Ishikawa (cell line): ENCODE data around the gene SOX14.

Source experiments
- CEBPB ChIP-seq: IDR thresholded peaks from 2 replicates; pipeline ENCODE4 v1.6.1; 2012
- CREB1 ChIP-seq: IDR thresholded peaks from 2 replicates; pipeline ENCODE4 v1.6.1; 2012; ENCODE audit warnings: low read depth
- EGR1 ChIP-seq: IDR thresholded peaks from 2 replicates; pipeline ENCODE4 v1.6.1; 2012
- EP300 ChIP-seq: IDR thresholded peaks from 2 replicates; pipeline ENCODE4 v1.6.1; 2012; ENCODE audit warnings: borderline replicate concordance
- FOXM1 ChIP-seq: IDR thresholded peaks from 2 replicates; pipeline ENCODE4 v1.6.1; 2012; ENCODE audit warnings: low read depth, borderline replicate concordance
- MAX ChIP-seq: IDR thresholded peaks from 2 replicates; pipeline ENCODE4 v1.6.1; 2012
- NFIC ChIP-seq: IDR thresholded peaks from 2 replicates; pipeline ENCODE4 v1.6.1; 2012
- RAD21 ChIP-seq: IDR thresholded peaks from 2 replicates; pipeline ENCODE4 v1.6.1; 2012; ENCODE audit warnings: low read depth
- TAF1 ChIP-seq: IDR thresholded peaks from 2 replicates; pipeline ENCODE4 v1.6.1; 2012; ENCODE audit warnings: low read depth, mild to moderate bottlenecking
- TCF12 ChIP-seq: IDR thresholded peaks from 2 replicates; pipeline ENCODE4 v1.6.1; 2012; ENCODE audit warnings: low read depth
- TEAD4 ChIP-seq: IDR thresholded peaks from 2 replicates; pipeline ENCODE4 v1.6.1; 2012
- YY1 ChIP-seq: IDR thresholded peaks from 2 replicates; pipeline ENCODE4 v1.6.1; 2012; ENCODE audit warnings: low read depth
- ZBTB7A ChIP-seq: IDR thresholded peaks from 2 replicates; pipeline ENCODE4 v1.6.1; 2012; ENCODE audit warnings: low read depth
- TF ChIP-seq, protein P1 (sequence below): IDR thresholded peaks from 2 replicates; pipeline ENCODE4 v1.6.1; 2012; ENCODE audit warnings: low read depth, mild to moderate bottlenecking
- TF ChIP-seq, protein P2 (sequence below): IDR thresholded peaks from 2 replicates; pipeline ENCODE4 v1.6.1; 2012

The SOX14 gene

GRCh38 chr3:137812023-137812422, 47.9 kb downstream of the SOX14 start:
- TF ChIP-seq CEBPB: no peak
- TF ChIP-seq, protein P1, sequence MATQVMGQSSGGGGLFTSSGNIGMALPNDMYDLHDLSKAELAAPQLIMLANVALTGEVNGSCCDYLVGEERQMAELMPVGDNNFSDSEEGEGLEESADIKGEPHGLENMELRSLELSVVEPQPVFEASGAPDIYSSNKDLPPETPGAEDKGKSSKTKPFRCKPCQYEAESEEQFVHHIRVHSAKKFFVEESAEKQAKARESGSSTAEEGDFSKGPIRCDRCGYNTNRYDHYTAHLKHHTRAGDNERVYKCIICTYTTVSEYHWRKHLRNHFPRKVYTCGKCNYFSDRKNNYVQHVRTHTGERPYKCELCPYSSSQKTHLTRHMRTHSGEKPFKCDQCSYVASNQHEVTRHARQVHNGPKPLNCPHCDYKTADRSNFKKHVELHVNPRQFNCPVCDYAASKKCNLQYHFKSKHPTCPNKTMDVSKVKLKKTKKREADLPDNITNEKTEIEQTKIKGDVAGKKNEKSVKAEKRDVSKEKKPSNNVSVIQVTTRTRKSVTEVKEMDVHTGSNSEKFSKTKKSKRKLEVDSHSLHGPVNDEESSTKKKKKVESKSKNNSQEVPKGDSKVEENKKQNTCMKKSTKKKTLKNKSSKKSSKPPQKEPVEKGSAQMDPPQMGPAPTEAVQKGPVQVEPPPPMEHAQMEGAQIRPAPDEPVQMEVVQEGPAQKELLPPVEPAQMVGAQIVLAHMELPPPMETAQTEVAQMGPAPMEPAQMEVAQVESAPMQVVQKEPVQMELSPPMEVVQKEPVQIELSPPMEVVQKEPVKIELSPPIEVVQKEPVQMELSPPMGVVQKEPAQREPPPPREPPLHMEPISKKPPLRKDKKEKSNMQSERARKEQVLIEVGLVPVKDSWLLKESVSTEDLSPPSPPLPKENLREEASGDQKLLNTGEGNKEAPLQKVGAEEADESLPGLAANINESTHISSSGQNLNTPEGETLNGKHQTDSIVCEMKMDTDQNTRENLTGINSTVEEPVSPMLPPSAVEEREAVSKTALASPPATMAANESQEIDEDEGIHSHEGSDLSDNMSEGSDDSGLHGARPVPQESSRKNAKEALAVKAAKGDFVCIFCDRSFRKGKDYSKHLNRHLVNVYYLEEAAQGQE: no peak
- TF ChIP-seq ZBTB7A: no peak
- TF ChIP-seq RAD21: no peak
- no peak for TF ChIP-seq CREB1
- no peak for TF ChIP-seq NFIC
- TF ChIP-seq EGR1: no peak
- TF ChIP-seq, protein P2, sequence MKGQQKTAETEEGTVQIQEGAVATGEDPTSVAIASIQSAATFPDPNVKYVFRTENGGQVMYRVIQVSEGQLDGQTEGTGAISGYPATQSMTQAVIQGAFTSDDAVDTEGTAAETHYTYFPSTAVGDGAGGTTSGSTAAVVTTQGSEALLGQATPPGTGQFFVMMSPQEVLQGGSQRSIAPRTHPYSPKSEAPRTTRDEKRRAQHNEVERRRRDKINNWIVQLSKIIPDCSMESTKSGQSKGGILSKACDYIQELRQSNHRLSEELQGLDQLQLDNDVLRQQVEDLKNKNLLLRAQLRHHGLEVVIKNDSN: no peak
- no peak for TF ChIP-seq EP300
- no peak for TF ChIP-seq TCF12
- no peak for TF ChIP-seq FOXM1
- TF ChIP-seq YY1: no peak
- no peak for TF ChIP-seq TAF1

GRCh38 chr3:137815251-137815650, 51.1 kb downstream of the SOX14 start:
- TF ChIP-seq EP300 (no peak), RAD21 (no peak), FOXM1 (no peak), YY1 (no peak), TAF1 (no peak), CEBPB (no peak), TCF12 (no peak), NFIC (no peak), MAX (no peak), ZBTB7A (no peak), CREB1 (no peak), TEAD4 (no peak), EGR1 (no peak)
- TF ChIP-seq, protein P2: no peak
- TF ChIP-seq, protein P1: no peak
